ENCODE results near the gene PPP1R3C. TPM values are rescaled to one million over a fixed set of nuclear protein-coding genes. Genes with fewer than 3 reads are reported as not detected.

The PPP1R3C gene
- total and polyA plus RNA-seq, 2 donors (not counting 3 experiments of a cell fraction or from before 2014, with no cell fraction given) = 1.6 to 2.0 TPM

DNA sequence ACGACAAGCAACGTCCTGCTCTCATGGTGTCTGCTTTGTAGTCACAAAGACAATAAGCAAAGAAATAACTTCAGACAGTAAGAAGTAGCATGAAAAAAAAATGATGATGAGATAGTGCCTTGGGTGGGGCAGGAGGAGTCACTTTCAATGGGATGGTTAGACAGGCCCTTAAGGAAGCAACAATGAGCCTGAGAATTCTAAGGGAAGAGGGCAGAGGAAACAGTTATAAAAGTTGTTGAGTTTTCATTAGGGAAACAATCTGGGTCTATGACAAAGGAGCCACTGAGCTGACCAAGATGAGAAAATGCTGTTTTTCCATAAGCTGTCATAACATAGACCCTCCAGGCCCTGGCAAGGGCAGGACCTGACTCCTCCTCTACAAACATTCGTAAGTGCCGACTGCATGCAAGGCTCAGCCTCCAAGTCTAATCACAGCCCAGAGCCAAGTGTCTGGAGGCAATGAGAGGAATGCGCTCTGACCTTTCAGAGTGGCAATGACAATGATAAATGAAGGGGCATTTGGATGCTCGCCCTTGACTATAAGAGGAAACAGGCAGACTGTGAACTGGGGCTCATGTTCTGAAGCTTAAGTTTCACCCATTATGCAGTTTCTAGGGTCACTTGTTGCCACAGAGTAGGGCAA lies 43.7 kb downstream of the PPP1R3C start:
- Histone ChIP-seq H3K4me2 (ENCODE audit: insufficient read depth, low read length) (no peak overlapping the region), H3K4me1 (ENCODE audit: control insufficient read depth, extremely low read depth, insufficient read depth, low read length) (peaks cover 37% of the 10 kb centered on the region), H3K9ac (replicated peaks; ENCODE audit: extremely low read depth, insufficient read depth, low read length) (no peak overlapping the region), H3K9me1 (replicated peaks; ENCODE audit: control insufficient read depth, extremely low read depth, insufficient read depth, low read length) (no peaks in the 10 kb centered on the region), H3K27me3 (ENCODE audit: control insufficient read depth in 2 of 2, insufficient read depth in 2 of 2, low read length in 2 of 2) (peaks cover 0 to 3% of the 10 kb centered on the region in 2 experiments), H2AFZ (ENCODE audit: low read depth, low read length) (no peak overlapping the region), H3K36me3 (ENCODE audit: control insufficient read depth in 2 of 2, extremely low read depth in 1 of 2, insufficient read depth in 2 of 2, low read length in 2 of 2) (no peaks in the 10 kb centered on the region), H3K27ac (ENCODE audit: insufficient read depth, low read depth, low read length) (no peak overlapping the region), H3K79me2 (ENCODE audit: control insufficient read depth, insufficient read depth, low read length) (no peaks in the 10 kb centered on the region), H4K20me1 (replicated peaks; ENCODE audit: control insufficient read depth, extremely low read depth, insufficient read depth, low read length) (no peaks in the 10 kb centered on the region), H3K9me3 (replicated peaks; ENCODE audit: control insufficient read depth, insufficient read depth, low read length) (no peaks in the 10 kb centered on the region), H3K4me3 (replicated peaks in 1 of 3; ENCODE audit: insufficient read depth in 1 of 3, low read depth in 1 of 3, low read length in 3 of 3) (no peak overlapping the region)
- BruUV-seq (replicated peaks) = no TSS peak
- DNase-seq (ENCODE audit: low read depth, low spot score) = peak; percentile 87
- ChIA-PET CTCF (interaction anchor here (0.6 to 4.3 kb wide), 4 partner anchors 14 to 290 kb away, joined by 3 to 18 read pairs (median 4); no protein-coding TSS in a partner anchor), POLR2A (no interaction called here)
- dilution Hi-C loops (cut with MboI; ENCODE audit: extremely low pct_ligation_motif_present, low sequenced_read_pairs) = no loop called here
- intact Hi-C loops (cut with micrococcal nuclease) = no loop called here
- no peak for FAIRE-seq
- no peak for TF ChIP-seq CTCF (IDR thresholded peaks at IDR 0.05; ENCODE audit: extremely low read depth in 1 of 2, insufficient read depth in 1 of 2, low read depth in 1 of 2, low read length in 2 of 2)
- TF ChIP-seq GATA2 (IDR thresholded peaks at IDR 0.05; ENCODE audit: insufficient read depth, insufficient read length, low read depth, low read length) = no peak
- no peak for TF ChIP-seq JUN (IDR thresholded peaks at IDR 0.05; ENCODE audit: borderline replicate concordance, insufficient read depth, insufficient read length, low read depth)
- no peak for TF ChIP-seq EZH2 (IDR thresholded peaks at IDR 0.05; ENCODE audit: borderline replicate concordance, low read depth, low read length, severe bottlenecking)
- TF ChIP-seq MYC (IDR thresholded peaks at IDR 0.05; ENCODE audit: low read depth, low read length) = no peak
- TF ChIP-seq, protein P1, sequence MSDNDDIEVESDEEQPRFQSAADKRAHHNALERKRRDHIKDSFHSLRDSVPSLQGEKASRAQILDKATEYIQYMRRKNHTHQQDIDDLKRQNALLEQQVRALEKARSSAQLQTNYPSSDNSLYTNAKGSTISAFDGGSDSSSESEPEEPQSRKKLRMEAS (IDR thresholded peaks at IDR 0.05; ENCODE audit: insufficient read depth, insufficient read length) = no peak
- no peak for TF ChIP-seq POLR2A (IDR thresholded peaks at IDR 0.05; ENCODE audit: low read depth, low read length)
- TF ChIP-seq POLR2AphosphoS5 (IDR thresholded peaks at IDR 0.05; ENCODE audit: insufficient read depth, low read depth, low read length) = no peak
- TF ChIP-seq FOS (IDR thresholded peaks at IDR 0.05; ENCODE audit: borderline replicate concordance, insufficient read depth, low read length) = no peak

Data from endothelial cell of umbilical vein (primary cell).